Stimulated activated CD4-positive, alpha-beta T cell treated with anti-CD3 and anti-CD28 coated beads, TNF-alpha, amount 100 ng/mL, for 24 hours (primary cell): ENCODE results near the gene PANK2.
"Not testable (repeated sequence)": the region's sequence is repeated elsewhere in the genome, so short reads cannot be mapped to it uniquely, and the experiment has no call there.

Experiments used
- DNase-seq, 3 experiments: peaks; one replicate each; pipeline ENCODE4 v3.0.0-alpha.2; 2020; ENCODE audit warnings: low read depth in 3 of 3

PANK2 gene

DNA sequence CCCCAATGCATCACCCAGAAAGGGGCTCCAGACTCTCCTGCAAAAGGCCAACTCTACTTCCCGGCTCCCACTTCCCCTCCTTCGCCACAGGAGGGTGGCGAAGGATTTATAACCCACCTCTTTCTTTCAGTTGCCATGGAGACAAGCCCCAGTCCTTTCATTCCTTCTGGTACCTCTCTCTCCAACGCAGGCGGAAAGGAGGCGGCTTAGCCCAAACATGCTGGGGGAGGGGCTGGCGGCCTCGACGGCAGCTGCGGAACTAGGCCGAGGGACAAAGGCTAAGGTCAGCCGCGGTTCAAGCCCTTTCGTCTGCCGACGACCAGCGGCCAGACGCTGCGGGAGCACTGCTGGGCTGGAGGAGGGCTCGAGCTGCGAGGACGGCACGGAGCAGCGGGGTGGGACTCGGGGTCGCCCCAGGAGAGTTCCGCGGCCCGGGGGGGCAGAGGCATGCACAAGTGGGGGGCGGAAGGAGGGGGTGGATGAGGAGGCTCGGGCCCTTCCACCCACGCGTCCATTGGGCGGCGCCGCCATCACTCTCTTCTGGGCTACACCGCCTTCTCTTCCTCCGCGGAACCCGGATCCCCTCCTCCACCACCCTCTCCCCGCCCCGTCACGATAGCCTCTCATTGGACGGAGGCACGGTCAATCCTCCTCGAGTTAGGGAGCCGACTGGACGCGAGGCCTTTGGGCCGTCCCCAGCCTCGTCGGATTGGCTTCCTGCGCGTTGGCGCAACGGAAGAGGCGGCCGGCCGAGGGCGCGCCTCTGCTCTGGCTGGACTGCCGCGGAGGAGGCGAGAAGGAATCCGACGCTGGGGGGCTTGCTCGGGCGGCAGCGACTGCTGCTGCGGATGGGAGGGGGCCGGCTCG lies at the start of gene PANK2:
Gene PANK2 (plus strand): TSS at position 766 of the 867 bp plus-strand sequence.
- DNase-seq, result peak; percentile 92 to 98 (median 94)

DNA sequence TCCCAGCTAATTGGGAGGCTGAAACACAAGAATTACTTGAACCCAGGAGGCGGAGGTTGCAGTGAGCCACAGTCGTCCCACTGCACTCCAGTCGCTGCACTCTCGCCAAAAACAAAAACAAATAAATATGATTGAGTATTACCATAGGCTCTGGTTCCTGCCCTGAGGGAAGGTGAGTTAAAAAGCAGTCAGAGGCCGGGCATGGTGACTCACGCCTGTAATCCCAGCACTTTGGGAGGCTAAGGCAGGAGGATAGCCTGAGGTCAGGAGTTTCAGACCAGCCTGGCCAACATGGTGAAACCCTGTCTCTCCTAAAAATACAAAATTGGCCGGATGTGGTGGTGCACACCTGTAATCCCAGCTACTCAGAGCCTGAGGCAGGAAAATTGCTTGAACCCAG lies 49.0 kb upstream of the PANK2 start:
- DNase-seq, result not testable (repeated sequence)

DNA sequence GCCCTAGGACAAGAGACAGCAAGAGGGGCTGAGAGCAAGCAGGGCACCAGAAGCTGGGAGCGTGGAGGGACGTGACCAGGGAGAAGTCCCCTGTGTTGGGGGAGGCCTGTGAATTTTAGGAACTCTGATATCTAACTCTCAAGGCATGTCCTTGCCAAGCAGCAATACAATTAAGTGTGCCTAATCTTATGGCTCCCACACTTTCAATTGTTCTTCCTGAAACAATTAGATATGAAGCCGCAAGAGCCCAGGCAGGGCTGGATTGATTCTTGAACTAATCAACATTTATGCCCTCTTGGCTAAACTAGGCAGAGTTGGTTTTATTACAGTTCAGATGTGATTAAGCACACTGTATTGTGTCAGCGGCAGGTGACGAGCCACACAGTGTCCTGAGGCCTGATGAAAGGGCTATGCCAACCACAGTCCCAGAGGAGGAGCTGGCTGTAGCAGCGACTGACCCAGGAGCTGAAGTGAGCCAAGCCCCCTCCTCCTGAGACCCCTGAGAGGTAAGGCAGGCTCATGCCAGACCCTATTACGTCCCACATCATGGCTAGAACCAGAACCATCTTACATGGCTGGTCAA lies 46.7 kb upstream of the PANK2 start:
- no peak for DNase-seq

DNA sequence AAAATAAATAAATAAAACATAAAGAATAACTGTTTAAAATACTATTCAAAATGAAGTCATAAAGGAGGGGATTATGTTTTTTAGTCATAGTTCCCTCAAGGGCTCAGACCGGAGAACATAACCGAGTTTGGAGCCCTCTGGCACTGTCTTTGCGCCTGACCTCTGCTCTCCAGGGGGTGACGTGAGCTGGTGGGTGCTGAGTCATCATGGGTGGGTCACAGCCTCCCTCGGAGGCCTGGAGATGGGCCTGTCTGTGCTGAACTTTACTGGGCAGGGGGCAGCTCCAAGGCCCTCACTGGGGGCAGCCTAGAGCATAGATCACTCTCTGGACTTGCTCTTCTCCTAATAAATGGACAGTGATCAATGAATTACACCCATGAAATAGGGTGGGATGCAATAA lies 45.7 kb upstream of the PANK2 start:
- DNase-seq, result no peak

DNA sequence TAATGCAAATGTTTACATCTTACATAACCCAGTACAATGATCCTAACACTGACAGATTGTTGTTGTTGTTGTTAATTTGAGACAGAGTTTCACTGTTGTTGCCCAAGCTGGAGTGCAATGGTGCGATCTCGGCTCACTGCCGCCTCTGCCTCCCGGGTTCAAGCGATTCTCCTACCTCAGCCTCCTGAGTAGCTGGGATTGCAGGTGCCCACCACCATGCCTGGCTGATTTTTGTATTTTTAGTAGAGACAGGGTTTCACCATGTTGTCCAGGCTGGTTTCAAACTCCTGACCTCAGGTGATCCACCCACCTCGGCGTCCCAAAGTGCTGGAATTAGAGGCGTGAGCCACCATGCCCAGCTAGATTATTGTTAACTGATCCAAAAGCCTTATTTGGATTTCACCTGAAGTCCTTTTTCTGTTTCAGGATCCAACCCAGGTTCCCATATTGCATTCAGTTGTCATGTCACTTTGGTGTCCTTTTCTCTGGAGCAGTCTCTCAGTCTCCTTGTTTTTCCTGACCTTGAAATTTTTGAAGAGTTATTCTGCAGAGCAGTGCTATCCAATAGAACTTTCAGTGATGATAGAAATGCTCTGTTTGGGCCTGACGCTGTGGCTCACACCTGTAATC lies 45.1 kb upstream of the PANK2 start:
- not testable (repeated sequence) for DNase-seq

DNA sequence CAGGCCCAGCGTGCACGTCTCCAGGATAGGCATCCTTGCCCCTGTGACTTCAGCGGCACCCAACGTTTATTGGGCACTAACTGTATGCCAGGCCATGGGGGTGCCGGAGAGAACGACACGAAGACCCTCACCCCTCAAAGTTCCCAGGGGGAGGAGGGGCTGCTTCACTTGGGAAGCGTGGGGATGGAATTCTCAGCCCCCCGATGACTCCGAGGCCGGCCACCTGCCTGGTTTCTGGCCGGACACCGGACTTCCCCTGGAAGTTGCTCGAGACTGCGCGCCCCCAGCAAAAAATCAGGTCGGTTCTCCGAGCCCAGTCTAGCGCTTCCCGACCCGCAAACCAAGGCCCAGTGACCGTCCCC lies 42.8 kb upstream of the PANK2 start:
- DNase-seq, result no peak

DNA sequence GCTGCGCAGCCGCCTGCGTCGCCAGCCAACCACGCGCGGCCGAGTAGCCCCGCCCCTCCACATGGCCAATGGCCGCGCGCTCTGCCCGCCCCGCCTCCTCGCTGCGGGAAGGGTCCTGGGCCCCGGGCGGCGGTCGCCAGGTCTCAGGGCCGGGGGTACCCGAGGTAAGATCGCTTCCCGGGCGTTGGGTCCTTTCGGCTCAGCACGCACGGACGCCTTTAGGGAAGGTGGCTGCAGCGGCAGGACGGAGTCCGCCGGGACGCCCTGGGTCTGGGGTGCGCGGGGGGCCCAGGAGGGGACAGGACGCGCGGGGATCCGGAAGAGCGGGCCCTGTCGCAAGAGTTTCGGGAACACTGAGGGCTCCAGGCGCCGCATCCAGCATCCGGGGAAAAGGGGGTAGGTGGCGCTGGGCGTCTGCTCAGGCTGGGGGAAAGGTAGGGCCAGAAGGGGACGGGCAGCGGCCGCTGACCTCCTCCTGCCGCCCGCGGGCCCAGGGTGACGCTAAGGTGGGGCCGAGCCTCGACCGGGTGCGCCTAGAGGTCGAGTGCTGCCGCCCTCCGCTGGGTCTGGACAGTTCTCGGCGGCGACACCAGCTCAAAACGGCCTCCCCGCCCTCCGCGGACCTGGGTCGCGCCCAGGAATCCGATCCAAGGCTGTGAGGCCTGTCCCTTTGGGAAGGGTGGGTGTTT lies 42.3 kb upstream of the PANK2 start, which contains the start of gene MAVS:
Gene MAVS (plus strand): TSS at position 95 of the 689 bp plus-strand sequence. CDS start 7,791 bp downstream, outside the sequence.
- peak; percentile 75 to 88 (median 75) for DNase-seq

DNA sequence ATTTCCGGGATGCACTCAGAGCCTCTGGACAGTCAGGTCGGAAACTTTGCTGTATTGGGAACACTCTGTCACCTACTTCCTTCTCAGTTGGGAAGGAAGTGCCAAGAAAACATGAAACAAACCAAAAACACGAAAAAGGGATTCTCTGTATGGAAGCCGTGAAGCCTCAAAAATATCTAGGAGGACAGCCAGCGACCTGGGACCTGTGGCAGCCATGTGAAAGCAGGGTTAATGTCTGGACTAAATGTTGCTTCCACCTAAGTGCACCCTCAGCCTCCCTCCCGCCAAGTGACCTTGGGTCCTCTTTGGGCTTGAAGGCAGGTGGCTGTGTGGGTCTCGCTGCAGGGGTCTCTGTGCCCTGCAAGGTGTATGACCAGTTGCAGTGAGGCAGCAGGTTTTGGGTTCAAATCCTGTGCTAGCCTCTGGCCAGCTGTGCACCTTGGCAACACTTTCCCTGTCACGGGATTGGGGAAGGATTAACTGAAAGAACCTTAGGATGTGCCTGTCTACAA lies 41.7 kb upstream of the PANK2 start:
- no peak for DNase-seq

DNA sequence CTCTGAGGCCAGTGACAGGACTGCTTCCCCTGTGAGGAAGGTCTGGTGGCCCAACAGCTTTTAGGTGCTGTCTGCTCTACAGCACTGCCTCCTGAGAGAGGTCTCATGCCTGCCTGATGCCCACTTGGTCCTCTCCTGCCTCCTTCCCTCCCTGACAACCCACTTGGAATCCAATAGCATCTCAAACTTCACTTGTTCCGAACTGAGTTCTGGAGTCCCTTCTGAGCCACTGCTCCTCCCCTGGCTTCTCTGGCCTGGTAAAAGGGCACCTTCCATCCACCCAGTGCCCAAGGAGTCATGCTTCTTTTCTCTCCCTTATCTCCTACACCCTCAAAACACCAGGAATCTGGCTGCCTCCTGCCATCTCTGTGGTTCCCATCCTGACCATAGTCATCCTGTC lies 40.6 kb upstream of the PANK2 start:
- DNase-seq, result no peak

DNA sequence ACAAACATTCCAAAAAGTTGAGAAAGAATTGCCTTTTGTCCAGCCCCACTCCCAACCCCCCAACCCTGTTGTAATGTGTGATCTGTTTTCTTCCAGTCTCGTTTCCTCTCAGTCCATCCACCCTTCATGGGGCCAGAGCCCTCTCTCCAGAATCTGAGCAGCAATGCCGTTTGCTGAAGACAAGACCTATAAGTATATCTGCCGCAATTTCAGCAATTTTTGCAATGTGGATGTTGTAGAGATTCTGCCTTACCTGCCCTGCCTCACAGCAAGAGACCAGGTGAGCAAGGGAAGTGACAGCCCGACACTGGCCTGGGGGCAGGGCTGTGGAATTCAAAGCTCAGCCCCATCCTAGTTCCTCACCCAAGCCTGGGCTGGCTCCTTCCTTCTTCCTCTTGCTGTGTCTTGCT lies 34.7 kb upstream of the PANK2 start:
- DNase-seq, result no peak

DNA sequence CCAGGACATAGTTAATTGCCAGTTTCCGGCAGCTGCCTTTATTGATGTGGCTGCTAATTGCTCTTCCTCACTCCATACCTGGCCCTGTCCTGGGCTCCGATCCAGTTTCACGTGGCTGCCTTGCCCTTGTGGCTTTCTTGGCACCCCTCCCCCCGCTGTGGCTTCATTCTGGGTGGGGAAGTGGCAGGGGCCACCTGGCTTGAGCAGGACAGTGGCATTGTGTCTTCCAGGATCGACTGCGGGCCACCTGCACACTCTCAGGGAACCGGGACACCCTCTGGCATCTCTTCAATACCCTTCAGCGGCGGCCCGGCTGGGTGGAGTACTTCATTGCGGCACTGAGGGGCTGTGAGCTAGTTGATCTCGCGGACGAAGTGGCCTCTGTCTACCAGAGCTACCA lies 31.8 kb upstream of the PANK2 start:
- no peak for DNase-seq

DNA sequence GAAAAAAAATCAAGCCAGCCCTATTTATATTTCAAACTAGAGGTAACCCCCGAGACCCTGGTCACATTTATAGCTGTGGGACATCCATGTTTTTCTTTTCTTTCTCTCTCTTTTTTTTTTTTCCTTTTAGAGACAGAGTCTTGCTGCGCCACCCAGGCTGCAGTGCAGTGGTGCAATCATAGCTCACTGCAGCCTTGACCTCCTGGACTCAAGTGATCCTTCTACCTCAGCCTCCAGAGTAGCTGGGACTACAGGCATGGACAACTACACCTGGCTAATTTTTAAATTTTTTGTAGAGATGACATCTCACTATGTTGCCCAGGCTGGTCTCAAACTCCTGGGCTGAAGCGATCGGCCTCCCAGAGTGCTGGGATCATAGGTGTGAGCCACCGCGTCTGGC lies 30.5 kb upstream of the PANK2 start:
- DNase-seq, result no peak

DNA sequence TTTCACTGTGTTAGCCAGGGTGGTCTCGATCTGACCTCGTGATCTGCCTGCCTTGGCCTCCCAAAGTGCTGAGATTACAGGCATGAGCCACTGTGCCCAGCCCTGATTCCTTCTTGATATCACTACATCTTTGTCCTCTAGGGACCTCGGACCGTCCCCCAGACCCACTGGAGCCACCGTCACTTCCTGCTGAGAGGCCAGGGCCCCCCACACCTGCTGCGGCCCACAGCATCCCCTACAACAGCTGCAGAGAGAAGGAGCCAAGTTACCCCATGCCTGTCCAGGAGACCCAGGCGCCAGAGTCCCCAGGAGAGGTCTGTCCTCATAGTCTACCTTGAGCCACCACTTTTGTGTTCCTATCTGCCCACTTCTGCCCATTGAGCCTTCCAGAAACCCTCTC lies 28.0 kb upstream of the PANK2 start:
- DNase-seq, result no peak

DNA sequence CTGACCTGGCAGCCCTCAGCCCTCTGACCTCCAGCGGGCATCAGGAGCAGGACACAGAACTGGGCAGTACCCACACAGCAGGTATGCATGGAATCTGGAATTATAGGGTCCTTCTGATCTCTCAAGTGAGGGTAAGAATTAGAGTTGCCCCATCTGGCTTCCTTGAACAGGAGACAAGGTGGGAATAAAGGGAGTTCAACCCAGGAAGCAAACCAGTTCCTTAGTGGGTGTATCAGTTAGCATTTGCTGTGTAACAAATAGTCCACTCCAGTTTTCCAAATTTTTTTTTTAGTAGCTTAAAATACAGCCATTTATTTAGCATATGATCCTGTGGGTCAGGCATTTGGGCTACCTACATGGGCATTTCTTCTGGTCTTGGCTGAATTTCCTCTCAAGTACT lies 26.9 kb upstream of the PANK2 start:
- no peak for DNase-seq

DNA sequence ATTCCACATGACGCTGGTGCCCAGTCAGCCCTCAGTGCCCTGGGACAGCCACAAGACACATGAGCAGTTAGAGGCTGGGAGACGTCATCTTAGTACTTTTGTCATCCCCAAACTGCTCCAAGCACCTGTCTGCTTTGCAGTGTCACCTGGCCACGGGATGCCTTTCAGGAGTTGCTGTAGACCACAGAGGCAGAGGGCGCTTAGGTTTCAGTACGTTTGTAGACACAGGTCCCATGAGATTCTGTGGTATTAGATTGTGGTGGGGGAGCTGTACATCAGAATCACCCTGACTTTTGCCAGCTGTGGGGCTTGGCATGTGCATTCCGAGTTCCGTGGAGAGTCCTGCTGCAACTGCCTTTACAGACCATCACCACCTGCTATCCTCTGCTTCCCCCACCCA lies 25.9 kb upstream of the PANK2 start:
- no peak for DNase-seq

DNA sequence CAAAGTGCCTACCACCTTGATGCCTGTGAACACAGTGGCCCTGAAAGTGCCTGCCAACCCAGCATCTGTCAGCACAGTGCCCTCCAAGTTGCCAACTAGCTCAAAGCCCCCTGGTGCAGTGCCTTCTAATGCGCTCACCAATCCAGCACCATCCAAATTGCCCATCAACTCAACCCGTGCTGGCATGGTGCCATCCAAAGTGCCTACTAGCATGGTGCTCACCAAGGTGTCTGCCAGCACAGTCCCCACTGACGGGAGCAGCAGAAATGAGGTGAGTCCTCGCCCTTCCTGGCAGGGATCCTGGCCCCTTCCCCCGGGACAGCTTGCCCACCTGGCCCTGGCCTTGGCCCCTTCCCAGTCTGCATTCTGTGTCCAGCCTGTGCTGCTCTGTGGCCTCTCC lies 24.7 kb upstream of the PANK2 start:
- DNase-seq, result no peak

DNA sequence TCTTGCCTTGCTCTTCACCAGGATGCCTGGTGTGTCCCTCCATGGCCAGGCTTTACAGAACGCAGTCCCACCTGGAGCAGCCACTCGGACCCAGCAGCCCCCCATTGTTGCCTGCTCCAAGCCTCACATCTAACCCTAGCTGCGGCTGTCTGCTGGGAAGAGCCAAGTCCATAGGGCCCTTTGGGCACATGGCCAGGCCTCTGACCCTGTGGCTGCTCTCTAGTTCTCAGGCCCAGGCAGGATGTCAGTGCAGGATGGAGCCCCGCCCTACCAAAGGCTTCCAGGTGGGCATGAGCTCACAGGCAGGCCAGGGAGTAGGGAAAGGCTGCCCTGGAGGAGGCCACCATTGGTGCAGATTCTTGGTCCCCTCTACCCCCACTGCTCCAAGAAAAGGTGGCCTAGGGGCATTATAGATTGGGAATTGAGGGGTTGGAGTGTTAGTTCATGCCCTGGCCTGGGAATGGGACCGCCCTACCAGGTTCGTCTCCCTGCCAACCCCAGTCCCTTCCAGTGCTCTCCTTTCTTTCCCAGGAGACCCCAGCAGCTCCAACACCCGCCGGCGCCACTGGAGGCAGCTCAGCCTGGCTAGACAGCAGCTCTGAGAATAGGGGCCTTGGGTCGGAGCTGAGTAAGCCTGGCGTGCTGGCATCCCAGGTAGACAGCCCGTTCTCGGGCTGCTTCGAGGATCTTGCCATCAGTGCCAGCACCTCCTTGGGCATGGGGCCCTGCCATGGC lies 23.9 kb upstream of the PANK2 start:
- DNase-seq, result no peak

DNA sequence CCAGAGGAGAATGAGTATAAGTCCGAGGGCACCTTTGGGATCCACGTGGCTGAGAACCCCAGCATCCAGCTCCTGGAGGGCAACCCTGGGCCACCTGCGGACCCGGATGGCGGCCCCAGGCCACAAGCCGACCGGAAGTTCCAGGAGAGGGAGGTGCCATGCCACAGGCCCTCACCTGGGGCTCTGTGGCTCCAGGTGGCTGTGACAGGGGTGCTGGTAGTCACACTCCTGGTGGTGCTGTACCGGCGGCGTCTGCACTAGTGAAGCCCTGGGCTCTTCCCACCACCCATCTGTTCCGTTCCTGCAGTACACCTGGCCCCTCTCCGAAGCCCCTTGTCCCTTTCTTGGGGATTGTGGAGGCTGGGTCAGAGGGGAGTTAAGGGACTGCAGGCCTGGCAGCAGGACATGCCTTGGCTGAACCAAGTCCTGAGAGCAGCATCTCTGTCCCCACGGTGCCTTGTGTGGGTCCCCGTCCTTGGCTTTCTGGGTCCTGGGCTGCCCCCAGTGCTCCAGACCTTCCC lies 23.2 kb upstream of the PANK2 start:
- DNase-seq, result no peak

DNA sequence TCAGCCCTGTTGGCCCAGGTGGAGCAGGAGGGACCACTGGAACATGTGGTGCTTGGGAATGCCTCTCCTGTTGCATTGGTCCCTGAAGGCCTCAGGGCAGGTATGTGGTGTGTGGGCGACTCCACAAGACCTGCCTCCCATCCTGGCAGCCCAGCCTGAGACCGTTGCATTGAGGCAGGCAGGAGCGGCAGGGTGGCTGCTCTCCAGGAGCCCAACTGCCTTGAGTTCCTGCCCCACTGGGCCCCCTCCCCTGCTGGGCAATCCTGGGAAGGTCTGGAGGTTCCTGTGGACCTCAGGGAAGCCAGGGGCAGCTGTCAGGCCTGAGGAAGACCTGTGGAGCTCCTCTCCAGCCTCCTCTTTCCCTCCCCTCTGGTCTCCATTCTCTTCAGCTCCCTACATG lies 22.7 kb upstream of the PANK2 start:
- DNase-seq, result no peak

DNA sequence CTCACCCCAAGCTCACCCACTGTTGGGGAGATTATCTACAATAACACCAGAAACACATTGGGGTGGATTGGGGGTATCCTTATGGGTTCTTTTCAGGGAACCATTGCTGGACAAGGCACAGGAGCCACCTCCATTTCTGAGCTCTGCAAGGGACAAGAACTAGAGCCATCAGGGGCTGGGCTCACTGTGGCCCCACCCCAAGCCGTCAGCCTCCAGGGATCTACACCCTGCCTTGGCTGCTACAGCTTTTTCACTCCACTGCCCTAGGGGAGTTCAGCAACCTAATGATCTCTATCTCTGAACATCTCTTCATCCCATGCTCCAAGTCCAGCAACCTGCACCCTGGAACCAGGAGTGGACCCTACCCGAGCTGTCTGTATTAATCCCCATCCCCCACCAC lies 21.4 kb upstream of the PANK2 start:
- no peak for DNase-seq
